H9 (cell line): ENCODE results near the gene WBP2. TPM values are rescaled to one million over a fixed set of nuclear protein-coding genes. Genes with fewer than 3 reads are reported as not detected.

Experiments
- DNase-seq: peaks from one replicate; pipeline ENCODE4 v3.0.0-alpha.2; 2017
- H2AFZ ChIP-seq: one replicate; pipeline ENCODE4 v1.6.1; 2013; ENCODE audit warnings: mild to moderate bottlenecking, low read length, control low read depth, moderate library complexity
- H2AK5ac ChIP-seq: 2 replicates; pipeline ENCODE4 v1.6.1; 2013; ENCODE audit warnings: low read length, control low read depth, mixed read lengths; ENCODE audit not compliant: insufficient read length
- H2BK120ac ChIP-seq: one replicate; pipeline ENCODE4 v1.6.1; 2013; ENCODE audit warnings: low read depth, mild to moderate bottlenecking, low read length, control low read depth, inconsistent platforms; ENCODE audit not compliant: poor library complexity, severe bottlenecking
- H2BK12ac ChIP-seq: 2 replicates; pipeline ENCODE4 v1.6.1; 2013; ENCODE audit warnings: low read length, control low read depth, mixed read lengths, low read depth; ENCODE audit not compliant: insufficient read length
- H2BK15ac ChIP-seq: 2 replicates; pipeline ENCODE4 v1.6.1; 2013; ENCODE audit warnings: low read depth, low read length, control low read depth
- H2BK20ac ChIP-seq: one replicate; pipeline ENCODE4 v1.6.1; 2013; ENCODE audit warnings: low read depth, mild to moderate bottlenecking, low read length, control low read depth, inconsistent platforms; ENCODE audit not compliant: poor library complexity, severe bottlenecking
- H2BK5ac ChIP-seq: 2 replicates; pipeline ENCODE4 v1.6.1; 2013; ENCODE audit warnings: low read length, control low read depth, mixed read lengths; ENCODE audit not compliant: insufficient read length
- H3K14ac ChIP-seq: 2 replicates; pipeline ENCODE4 v1.6.1; 2013; ENCODE audit warnings: low read length, control low read depth; ENCODE audit not compliant: insufficient read depth
- H3K18ac ChIP-seq: 2 replicates; pipeline ENCODE4 v1.6.1; 2013; ENCODE audit warnings: low read depth, mild to moderate bottlenecking, mixed read lengths, low read length, control low read depth; ENCODE audit not compliant: insufficient read length
- H3K23ac ChIP-seq: 2 replicates; pipeline ENCODE4 v1.6.1; 2013; ENCODE audit warnings: low read length, control low read depth, mixed read lengths, low read depth; ENCODE audit not compliant: insufficient read length
- H3K23me2 ChIP-seq: 2 replicates; pipeline ENCODE4 v1.6.1; 2013; ENCODE audit warnings: low read depth, mild to moderate bottlenecking, mixed read lengths, low read length, control low read depth; ENCODE audit not compliant: insufficient read length, poor library complexity, severe bottlenecking
- H3K27ac ChIP-seq: 2 replicates; pipeline ENCODE4 v1.5.1; 2013; ENCODE audit warnings: low read length, control low read depth, mixed read lengths, low read depth; ENCODE audit not compliant: insufficient read length
- H3K27me3 ChIP-seq: 2 replicates; pipeline ENCODE4 v1.6.1; 2013; ENCODE audit warnings: low read length, control low read depth, inconsistent platforms; ENCODE audit not compliant: insufficient read depth
- H3K4ac ChIP-seq: 2 replicates; pipeline ENCODE4 v1.6.1; 2013; ENCODE audit warnings: low read depth, mild to moderate bottlenecking, control low read depth, inconsistent platforms, low read length, moderate library complexity
- H3K4me1 ChIP-seq: 2 replicates; pipeline ENCODE4 v1.6.1; 2013; ENCODE audit warnings: low read length, control low read depth, inconsistent platforms; ENCODE audit not compliant: insufficient read depth
- H3K4me2 ChIP-seq: 2 replicates; pipeline ENCODE4 v1.6.1; 2013; ENCODE audit warnings: low read length, control low read depth, mixed read lengths; ENCODE audit not compliant: insufficient read length, insufficient read depth
- H3K56ac ChIP-seq: 2 replicates; pipeline ENCODE4 v1.6.1; 2013; ENCODE audit warnings: low read depth, mild to moderate bottlenecking, mixed read lengths, low read length, control low read depth; ENCODE audit not compliant: insufficient read length
- H3K79me1 ChIP-seq: 2 replicates; pipeline ENCODE4 v1.6.1; 2013; ENCODE audit warnings: low read depth, mild to moderate bottlenecking, moderate library complexity, low read length, control low read depth, inconsistent platforms; ENCODE audit not compliant: insufficient read depth, poor library complexity, severe bottlenecking
- H3K79me2 ChIP-seq: 2 replicates; pipeline ENCODE4 v1.6.1; 2013; ENCODE audit warnings: low read length, control low read depth, inconsistent platforms; ENCODE audit not compliant: insufficient read depth
- H3K9ac ChIP-seq: 2 replicates; pipeline ENCODE4 v1.6.1; 2013; ENCODE audit warnings: low read length, control low read depth, mixed read lengths; ENCODE audit not compliant: insufficient read length; ENCODE audit errors: extremely low read depth
- H3K9me3 ChIP-seq: one replicate; pipeline ENCODE4 v1.6.1; 2013; ENCODE audit warnings: low read depth, low read length, inconsistent platforms; ENCODE audit not compliant: control insufficient read depth
- H3T11ph ChIP-seq: one replicate; pipeline ENCODE4 v1.6.1; 2013; ENCODE audit warnings: mild to moderate bottlenecking, low read length, control low read depth, inconsistent platforms
- H4K20me1 ChIP-seq: one replicate; pipeline ENCODE4 v1.6.1; 2013; ENCODE audit not compliant: control insufficient read depth, insufficient read length, insufficient read depth
- H4K5ac ChIP-seq: 2 replicates; pipeline ENCODE4 v1.6.1; 2013; ENCODE audit warnings: low read depth, mild to moderate bottlenecking, mixed read lengths, low read length, control low read depth; ENCODE audit not compliant: insufficient read length
- H4K8ac ChIP-seq: replicated peaks from 2 replicates; pipeline ENCODE4 v1.6.1; 2013; ENCODE audit warnings: low read length, control low read depth, mixed read lengths, low read depth; ENCODE audit not compliant: insufficient read length
- H4K91ac ChIP-seq: 2 replicates; pipeline ENCODE4 v1.6.1; 2013; ENCODE audit warnings: low read depth, mild to moderate bottlenecking, moderate library complexity, mixed read lengths, low read length, control low read depth; ENCODE audit not compliant: insufficient read length
- H3K27ac Mint-ChIP-seq, 3 experiments: 2 replicates in 2 of 3; 3 replicates in 1 of 3; pipeline ENCODE4 v1.8.0; 2020 to 2021; ENCODE audit warnings: mixed read lengths in 3 of 3, mild to moderate bottlenecking in 1 of 3, moderate library complexity in 1 of 3
- H3K27me3 Mint-ChIP-seq: 2 replicates; pipeline ENCODE4 v1.8.0; 2021; ENCODE audit warnings: low read depth, mild to moderate bottlenecking, moderate library complexity, mixed read lengths
- H3K36me3 Mint-ChIP-seq, 3 experiments: 2 replicates in 2 of 3; 3 replicates in 1 of 3; pipeline ENCODE4 v1.8.0; 2020 to 2021; ENCODE audit warnings: low read depth in 3 of 3, mixed read lengths in 3 of 3; ENCODE audit not compliant: insufficient read depth in 1 of 3
- H3K4me1 Mint-ChIP-seq, 2 experiments: 2 replicates each; pipeline ENCODE4 v1.8.0; 2020; ENCODE audit warnings: mixed read lengths in 2 of 2
- H3K4me3 Mint-ChIP-seq, 2 experiments: 2 replicates in 1 of 2; 3 replicates in 1 of 2; pipeline ENCODE4 v1.8.0; 2020 to 2021; ENCODE audit warnings: mild to moderate bottlenecking in 2 of 2, mixed read lengths in 2 of 2, moderate library complexity in 1 of 2
- H3K9me3 Mint-ChIP-seq, 2 experiments: 2 replicates in 1 of 2; 3 replicates in 1 of 2; pipeline ENCODE4 v1.8.0; 2020; ENCODE audit warnings: mild to moderate bottlenecking in 2 of 2, mixed read lengths in 2 of 2, moderate library complexity in 1 of 2
- CTCF ChIP-seq: fragments of 200-600 bp; sonication (generic); conservative IDR thresholded peaks from 3 replicates; pipeline ENCODE4 v1.8.0; 2021; ENCODE audit warnings: antibody characterized with exemption, mild to moderate bottlenecking
- WGBS: extraction: QIAGEN DNeasy Blood & Tissue Kit; methylation state at CpG from one replicate; pipeline ENCODE4 v1.1.7; 2013; ENCODE audit warnings: missing lambda C conversion rate, low lambda C conversion rate, mixed read lengths; ENCODE audit not compliant: insufficient read length; ENCODE audit errors: extremely low coverage; 5-methylcytosine and 5-hydroxymethylcytosine counted together
- total RNA-seq: library from RNA; stranded (reverse); gene quantifications from 2 replicates; pipeline ENCODE4 v1.2.1, GENCODE V29; 2021

Gene WBP2
- total RNA-seq, 1 experiment from 2014 or later = 63.2 TPM

- H3K9ac ChIP-seq = no peak overlapping the region
- H3K79me1 ChIP-seq = no peaks in the 10 kb centered on the region
- no peaks in the 10 kb centered on the region for H3K9me3 ChIP-seq
- H3K4me2 ChIP-seq = no peak overlapping the region
- peak; percentile 34 for DNase-seq
- H3K27ac ChIP-seq = no peak overlapping the region
- peak overlapping the region in 1 of 3 experiments; percentile 88; a peak in 1 of 7 replicates for H3K27ac Mint-ChIP-seq
- no peaks in the 10 kb centered on the region for H3K79me2 ChIP-seq
- H3K14ac ChIP-seq = no peak overlapping the region
- no peaks in the 10 kb centered on the region for H3K9me3 Mint-ChIP-seq
- no peak overlapping the region for H3K18ac ChIP-seq
- H4K8ac ChIP-seq = no peak overlapping the region
- H3K27me3 Mint-ChIP-seq = no peaks in the 10 kb centered on the region
- H3K23me2 ChIP-seq = no peaks in the 10 kb centered on the region
- H3K27me3 ChIP-seq = no peaks in the 10 kb centered on the region
- H3K4me3 Mint-ChIP-seq = no peak overlapping the region
- no peak overlapping the region for H2AK5ac ChIP-seq
- TF ChIP-seq CTCF = no peak
- no peaks in the 10 kb centered on the region for H3K4me1 ChIP-seq
- no peak overlapping the region for H2BK12ac ChIP-seq
- no peak overlapping the region for H4K5ac ChIP-seq
- no peak overlapping the region for H3K4ac ChIP-seq
- H3K56ac ChIP-seq = no peak overlapping the region
- no peak overlapping the region for H2BK20ac ChIP-seq
- no CpG with 5 or more reads among the region's 22 CpGs for WGBS
- H4K91ac ChIP-seq = no peak overlapping the region
- peaks cover 2% of the 10 kb centered on the region for H4K20me1 ChIP-seq
- no peak overlapping the region for H3T11ph ChIP-seq
- H2BK5ac ChIP-seq = no peak overlapping the region
- no peak overlapping the region for H2BK15ac ChIP-seq
- no peak overlapping the region for H2AFZ ChIP-seq
- peaks cover 5 to 17% of the 10 kb centered on the region in 2 experiments; a peak in 3 of 4 replicates for H3K4me1 Mint-ChIP-seq
- no peak overlapping the region for H3K23ac ChIP-seq
- no peak overlapping the region for H2BK120ac ChIP-seq
- peaks cover 11 to 27% (median 26%) of the 10 kb centered on the region in 3 experiments; a peak in 6 of 7 replicates for H3K36me3 Mint-ChIP-seq
Observed at GRCh38 chr17:75842963-75843576, 12.1 kb downstream of the WBP2 start.
